Umbilical cord (tissue), 2 donors: ENCODE data around the gene CLIC2. TPM values are rescaled to one million over a fixed set of nuclear protein-coding genes. Genes with fewer than 3 reads are reported as not detected.

Experiments
- DNase-seq: peaks from one replicate; pipeline ENCODE4 v3.0.0-alpha.2; 2015; ENCODE audit warnings: low spot score
- total RNA-seq: library from RNA; depleted of rRNA; stranded (reverse); fragments of >200 nt; gene quantifications from one replicate; pipeline ENCODE4 v1.2.3, GENCODE V29; 2014; ENCODE audit warnings: low replicate concordance; ENCODE audit not compliant: insufficient read depth

Gene CLIC2
- total RNA-seq, 1 donor from 2014 or later, result 0.96 TPM

DNA sequence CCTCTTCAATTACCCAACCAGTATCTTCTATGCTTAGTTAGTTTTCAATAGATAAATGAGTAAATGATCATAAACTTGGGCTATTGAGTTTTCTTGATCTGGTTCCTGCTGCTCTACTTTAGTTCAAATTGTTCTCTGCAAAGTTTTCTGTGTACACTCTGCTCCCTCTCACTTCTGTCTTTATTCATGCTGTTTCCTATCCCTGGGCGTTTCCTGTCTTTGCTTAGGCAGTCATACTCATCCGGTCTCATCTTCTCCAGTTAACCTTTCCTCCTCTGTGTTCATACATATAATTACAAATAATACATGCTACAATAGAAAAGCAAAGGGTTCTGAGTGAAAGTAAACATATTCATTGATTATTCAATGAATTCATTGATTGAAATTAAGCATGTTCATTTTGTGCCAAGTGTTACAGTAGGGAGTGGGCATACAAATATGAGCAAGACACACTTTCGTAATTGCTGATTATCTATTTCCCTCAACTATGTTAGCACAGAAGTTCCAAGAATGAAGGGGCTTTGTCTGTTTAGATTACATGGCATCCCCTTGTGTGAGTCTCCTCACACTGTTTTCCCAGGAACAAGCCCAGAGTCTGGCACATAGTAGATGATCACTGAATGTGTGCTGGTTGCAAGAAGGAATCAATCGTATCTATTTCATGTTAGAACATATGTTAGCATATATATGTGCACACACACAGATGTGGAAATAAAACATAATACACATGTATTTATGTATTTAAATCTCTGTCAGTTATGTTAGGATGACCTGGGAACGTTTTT is 71.3 kb downstream of the CLIC2 start:
- DNase-seq, result peak; percentile 0

DNA sequence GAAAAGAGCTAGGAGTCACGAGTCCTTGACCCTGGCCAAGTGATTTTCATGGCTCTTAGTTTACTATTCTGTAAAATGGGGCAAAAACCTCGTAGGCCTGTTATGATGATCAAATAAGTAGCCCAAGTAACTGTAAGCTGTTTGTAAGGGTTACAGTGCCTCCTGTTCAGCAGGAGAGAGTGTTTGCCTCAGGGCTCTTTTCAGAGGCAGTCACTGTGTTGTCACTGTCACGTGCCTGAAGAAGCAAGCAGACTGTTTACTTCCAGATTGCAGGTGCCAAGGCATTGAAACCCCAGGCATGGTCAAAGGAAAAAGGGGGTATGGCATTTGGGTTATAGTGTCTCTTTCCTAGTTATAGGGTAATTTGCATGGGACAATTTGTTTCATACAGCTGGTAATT is 74.7 kb downstream of the CLIC2 start:
- no peak for DNase-seq

DNA sequence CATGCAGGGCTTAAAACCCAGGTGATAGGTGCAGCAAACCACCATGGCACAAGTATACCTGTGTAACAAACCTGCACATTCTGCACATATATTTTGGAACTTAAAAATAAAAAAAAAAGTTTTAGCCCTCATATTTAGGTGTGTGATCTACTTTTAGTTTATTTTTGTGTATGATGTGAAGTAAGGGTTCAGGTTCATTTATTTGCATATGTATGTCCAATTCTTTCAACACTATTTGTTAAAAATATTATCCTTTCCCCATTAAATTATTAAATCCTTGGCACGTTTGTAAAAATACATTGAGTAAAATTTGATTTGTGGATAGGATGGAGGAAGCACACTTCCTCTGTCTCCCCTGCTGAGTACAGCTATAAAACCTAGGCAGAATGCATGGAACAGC is 83.0 kb downstream of the CLIC2 start:
- no peak for DNase-seq

DNA sequence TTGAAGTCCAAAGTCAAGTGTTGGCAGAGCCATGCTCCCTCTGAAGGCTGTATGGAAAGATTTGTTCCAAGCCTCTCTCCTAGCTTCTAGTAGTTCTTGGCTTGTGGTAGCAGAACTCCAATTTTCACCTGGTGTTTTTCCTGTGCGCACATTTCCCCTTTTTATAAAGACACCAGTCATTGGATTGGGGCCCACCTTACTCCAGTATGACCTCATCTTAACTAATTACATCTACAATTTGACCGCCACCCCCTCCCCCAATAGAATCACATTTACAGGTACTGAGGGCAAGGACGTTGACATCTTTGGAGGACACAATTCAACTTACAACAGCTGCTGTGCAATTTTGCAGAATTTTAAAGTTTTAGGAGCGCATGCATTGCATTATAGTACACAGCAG is 86.9 kb downstream of the CLIC2 start:
- no peak for DNase-seq

DNA sequence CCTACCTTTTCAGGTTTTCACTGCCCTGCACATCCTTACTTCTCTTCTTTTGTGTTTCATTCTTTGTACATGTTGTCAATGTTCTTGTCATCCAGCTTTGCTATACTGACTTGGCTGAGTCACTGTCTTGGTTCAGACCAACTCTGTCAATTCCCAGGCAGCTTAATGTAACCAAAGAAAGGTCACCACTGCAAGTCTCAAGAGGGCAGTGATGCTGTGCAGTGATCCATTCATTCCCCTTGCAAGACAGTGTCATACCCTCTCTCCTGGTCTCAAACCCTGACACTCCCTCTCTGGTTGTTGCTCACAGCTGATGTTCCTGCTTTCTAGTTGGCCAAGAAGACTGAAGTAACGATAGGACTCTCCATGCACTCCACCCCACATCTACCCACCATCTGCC is 87.7 kb downstream of the CLIC2 start:
- no peak for DNase-seq

DNA sequence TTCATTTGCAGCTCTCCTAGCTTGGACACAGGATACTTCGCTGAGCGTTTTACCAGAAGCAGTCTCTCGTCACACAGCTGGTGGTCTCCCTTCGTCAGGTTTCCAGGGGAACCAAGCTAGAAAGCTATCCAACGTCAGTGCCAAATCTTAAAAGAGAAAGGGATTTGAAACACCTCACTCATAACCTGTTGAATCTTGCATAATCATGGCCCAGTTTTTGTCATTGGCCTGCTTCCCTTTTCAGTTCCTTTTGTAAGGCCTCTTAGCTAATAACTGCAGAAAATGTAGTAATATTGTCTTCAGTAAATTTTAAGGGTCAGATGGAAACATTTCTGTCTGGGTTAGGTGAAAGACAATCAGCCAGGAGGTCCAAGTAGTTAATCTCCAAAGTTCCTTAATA is 92.1 kb downstream of the CLIC2 start:
- DNase-seq, result no peak

DNA sequence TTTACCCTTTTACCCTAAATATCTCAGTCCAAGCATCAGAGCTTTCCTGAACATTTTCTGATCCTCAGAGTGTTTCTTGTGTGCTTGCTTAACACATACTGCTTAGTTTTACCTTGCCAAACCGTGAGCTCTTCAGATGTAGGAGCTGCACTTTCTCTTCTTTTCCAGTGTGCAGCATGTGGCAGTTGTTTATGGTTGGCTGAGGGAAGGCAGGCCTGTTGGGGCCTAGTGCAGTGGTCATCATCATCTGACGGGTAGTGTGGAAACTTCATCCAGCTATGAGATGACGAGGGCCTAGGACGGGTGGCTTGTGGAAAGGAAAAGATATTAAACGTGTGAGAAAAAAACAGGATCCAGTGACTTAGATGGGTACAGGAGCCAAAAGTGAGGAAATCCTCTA is 96.7 kb downstream of the CLIC2 start:
- no peak for DNase-seq

DNA sequence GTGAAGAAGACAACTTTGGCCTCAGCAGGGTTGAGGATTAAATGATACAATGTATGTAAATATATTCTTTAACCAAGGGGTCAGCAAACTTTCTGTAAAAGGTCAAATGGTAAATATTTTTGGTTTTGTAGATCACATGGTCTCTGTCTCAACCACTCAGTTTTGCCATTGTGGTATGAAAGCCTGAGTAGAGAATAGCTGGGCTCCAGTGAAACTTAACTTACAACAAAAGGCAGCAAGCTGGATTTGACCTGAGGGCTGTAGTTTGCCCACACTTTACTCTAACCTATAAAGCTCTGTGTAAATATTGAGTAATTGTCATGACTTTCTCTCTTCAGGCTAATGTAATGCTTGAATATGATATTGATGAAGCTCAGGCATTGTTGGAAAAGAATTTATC is 98.5 kb downstream of the CLIC2 start:
- DNase-seq, result no peak

DNA sequence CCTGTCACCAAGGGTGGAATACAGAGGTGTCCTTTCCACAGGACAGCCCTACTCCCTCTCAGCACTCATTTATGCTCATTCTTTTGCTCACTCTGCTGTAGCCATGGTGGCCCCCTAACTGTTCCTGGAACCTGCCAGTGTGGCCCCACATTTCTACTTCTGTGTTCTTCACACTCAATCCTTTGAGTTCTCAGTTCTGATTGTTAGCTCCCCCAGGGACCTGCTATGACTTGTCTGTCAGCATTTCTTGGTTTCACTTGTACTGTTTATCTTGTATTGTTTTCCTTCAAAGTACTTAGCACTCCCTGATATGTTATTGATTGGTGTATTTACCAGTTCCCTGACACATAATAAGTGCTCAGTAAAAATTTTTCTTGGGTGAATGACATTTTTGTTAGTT is 103.3 kb downstream of the CLIC2 start:
- no peak for DNase-seq

Other genes starting within 250 kb of the CLIC2 start
- gene VBP1, start 118.2 kb downstream of the CLIC2 start, total RNA-seq, result 71.5 TPM
- 7.7 TPM for gene RAB39B, start 70.1 kb downstream of the CLIC2 start, total RNA-seq
- gene F8A2, start 47.5 kb upstream of the CLIC2 start, total RNA-seq, result 0.72 TPM
- not detected for gene F8A3, start 124.0 kb upstream of the CLIC2 start, total RNA-seq